Measurements from ENCODE around the gene OR2A7.
"Not testable (repeated sequence)": the region's sequence is repeated elsewhere in the genome, so short reads cannot be mapped to it uniquely, and the experiment has no call there.

OR2A7 gene, protein sequence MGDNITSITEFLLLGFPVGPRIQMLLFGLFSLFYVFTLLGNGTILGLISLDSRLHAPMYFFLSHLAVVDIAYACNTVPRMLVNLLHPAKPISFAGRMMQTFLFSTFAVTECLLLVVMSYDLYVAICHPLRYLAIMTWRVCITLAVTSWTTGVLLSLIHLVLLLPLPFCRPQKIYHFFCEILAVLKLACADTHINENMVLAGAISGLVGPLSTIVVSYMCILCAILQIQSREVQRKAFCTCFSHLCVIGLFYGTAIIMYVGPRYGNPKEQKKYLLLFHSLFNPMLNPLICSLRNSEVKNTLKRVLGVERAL

DNA sequence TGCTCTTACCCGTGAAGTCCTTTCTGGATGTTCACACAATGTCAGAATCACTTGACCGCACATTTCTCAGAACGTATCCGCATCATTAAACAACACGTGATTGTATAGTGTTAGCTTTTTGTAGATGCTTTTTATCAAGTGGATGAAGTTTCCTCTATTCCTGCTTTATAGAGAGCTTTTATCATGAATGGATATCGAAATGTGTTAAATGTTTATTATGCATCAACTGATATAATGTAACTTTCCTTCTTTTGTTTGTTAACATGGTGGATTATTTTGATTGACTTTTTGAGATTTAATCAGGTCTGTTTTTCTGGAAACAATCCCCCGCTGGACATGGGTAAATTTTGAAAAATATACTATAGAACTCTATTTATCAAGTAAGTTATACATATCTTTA lies at the start of gene OR2A7:
OR2A7 (minus strand) TSS at position 101 of the 400 bp plus-strand sequence. CDS start 5,164 bp downstream, outside the sequence.
- ATAC-seq (ENCODE audit: low read depth); H3K9me3 Mint-ChIP-seq; H3K4me3 Mint-ChIP-seq; DNase-seq (ENCODE audit: low spot score in 2 of 2); H3K27me3 Mint-ChIP-seq; H3K4me1 Mint-ChIP-seq; H3K27ac Mint-ChIP-seq; H3K36me3 Mint-ChIP-seq: not testable (repeated sequence)

DNA sequence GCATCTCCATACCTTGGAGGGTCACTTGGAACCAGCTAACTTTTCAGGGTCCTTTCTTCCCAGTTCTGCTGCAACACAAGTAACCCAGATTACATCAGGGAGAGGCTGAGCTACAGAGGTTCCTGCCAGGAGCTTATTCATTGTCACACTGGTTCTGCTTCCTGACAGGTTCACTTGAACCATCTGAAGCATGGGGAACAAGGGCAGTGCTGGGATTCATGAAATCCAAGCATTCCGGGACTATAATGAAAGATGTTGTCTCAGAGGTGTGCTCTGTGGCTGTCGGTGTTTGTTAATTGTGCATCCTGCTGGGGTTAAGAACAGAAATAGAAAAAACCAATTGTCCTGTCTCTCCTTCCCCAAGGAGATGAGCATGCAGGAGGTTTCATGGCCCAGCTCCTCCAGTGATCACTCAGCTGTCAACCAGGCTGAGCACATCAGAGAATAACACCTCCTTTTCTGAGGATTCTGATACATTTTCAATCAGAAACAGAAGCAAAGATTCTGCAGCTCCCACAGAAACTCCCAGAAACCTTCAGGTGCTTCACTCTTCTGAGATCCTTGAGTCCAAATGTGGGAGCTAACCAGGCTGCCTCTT lies 47.4 kb upstream of the OR2A7 start, which contains the start of gene OR2A1:
OR2A1 (plus strand) TSS at position 548 of the 598 bp plus-strand sequence. CDS start 5,706 bp downstream, outside the sequence.
- not testable (repeated sequence) for H3K4me1 Mint-ChIP-seq; H3K27ac Mint-ChIP-seq; DNase-seq (ENCODE audit: low spot score in 2 of 2); ATAC-seq (ENCODE audit: low read depth); H3K4me3 Mint-ChIP-seq; H3K27me3 Mint-ChIP-seq; H3K36me3 Mint-ChIP-seq; H3K9me3 Mint-ChIP-seq

DNA sequence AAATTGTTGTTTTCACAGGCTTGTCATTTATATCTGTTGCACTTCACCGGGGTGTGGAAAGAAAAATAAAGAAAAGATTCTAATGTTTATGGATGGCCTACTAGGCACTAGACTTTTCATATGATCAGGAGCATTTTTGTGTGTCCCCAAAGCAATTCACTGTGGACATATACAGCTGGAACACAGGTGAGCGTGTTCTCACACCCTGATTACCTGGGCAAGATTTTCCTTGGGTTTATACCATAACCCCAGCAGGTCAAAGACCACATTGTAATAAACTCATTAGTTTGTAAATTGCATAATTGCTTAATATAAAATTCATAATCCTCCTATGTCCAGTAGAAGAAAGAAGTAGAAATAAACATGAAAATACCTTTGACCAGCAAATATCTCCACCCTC lies 46.6 kb upstream of the OR2A7 start:
- H3K27ac Mint-ChIP-seq; H3K4me3 Mint-ChIP-seq; H3K4me1 Mint-ChIP-seq; ATAC-seq (ENCODE audit: low read depth); H3K9me3 Mint-ChIP-seq; H3K27me3 Mint-ChIP-seq; H3K36me3 Mint-ChIP-seq; DNase-seq (ENCODE audit: low spot score in 2 of 2): not testable (repeated sequence)

DNA sequence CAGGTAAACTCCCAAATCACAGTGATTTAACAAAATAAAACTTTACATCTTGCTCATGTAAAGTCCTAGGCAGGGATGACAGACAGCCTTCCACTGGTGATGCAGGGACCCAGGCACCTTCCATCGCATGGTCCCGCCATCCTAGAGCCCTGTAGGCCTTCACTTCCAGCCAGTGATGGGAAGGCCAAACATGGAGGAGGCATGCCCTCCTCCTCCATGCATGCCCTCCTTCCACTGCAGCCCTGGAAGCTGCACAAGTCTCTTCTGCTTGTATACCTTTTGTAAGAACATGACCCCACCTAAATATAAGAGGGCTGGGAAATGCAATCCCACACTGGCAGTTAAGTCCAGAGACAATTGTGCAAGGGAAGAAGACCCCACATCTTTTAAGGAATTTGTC lies 45.1 kb upstream of the OR2A7 start:
- not testable (repeated sequence) for DNase-seq (ENCODE audit: low spot score in 2 of 2); ATAC-seq (ENCODE audit: low read depth); H3K27me3 Mint-ChIP-seq; H3K4me1 Mint-ChIP-seq; H3K27ac Mint-ChIP-seq; H3K9me3 Mint-ChIP-seq; H3K4me3 Mint-ChIP-seq; H3K36me3 Mint-ChIP-seq

DNA sequence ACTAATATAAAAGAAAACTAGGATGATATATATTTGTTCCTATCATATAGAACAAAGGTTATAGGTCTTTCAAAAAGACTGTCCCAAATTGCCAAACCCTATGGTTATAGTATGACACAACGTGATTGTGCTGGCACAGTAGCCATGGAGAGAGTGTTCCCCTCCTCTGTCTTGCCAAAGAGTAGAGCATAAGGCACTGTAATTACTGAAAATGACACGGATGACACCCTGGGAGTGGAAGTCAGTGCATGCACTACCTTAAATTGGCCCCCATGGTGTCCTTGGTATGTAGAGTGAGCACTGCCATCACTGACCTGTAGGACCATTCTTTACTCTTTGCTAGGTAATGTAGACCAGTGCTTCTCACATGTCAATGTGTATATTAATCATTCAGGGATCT lies 40.6 kb upstream of the OR2A7 start:
- not testable (repeated sequence) for ATAC-seq (ENCODE audit: low read depth); H3K4me3 Mint-ChIP-seq; H3K9me3 Mint-ChIP-seq; H3K27me3 Mint-ChIP-seq; H3K36me3 Mint-ChIP-seq; H3K4me1 Mint-ChIP-seq; H3K27ac Mint-ChIP-seq; DNase-seq (ENCODE audit: low spot score in 2 of 2)

DNA sequence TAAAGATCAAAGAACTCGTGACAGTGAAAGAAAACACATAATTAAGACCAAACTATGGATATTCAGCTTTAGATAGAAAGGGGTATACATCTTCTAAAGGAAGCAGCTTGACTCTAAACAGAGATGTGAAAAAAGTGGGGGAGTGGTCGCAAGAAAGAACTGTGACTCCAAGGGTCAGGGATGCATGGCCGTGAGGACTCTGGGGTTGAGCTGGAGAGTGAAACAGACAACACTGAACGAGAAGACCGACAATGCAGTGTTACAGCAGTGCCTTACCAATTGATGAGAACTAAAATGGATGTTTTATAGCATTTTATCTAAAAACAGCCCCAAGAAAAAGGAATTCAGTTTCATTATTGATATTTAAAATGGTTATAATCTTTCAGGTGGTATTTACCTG lies 39.0 kb upstream of the OR2A7 start:
- ATAC-seq (ENCODE audit: low read depth); H3K4me1 Mint-ChIP-seq; DNase-seq (ENCODE audit: low spot score in 2 of 2); H3K27me3 Mint-ChIP-seq; H3K27ac Mint-ChIP-seq; H3K36me3 Mint-ChIP-seq; H3K4me3 Mint-ChIP-seq; H3K9me3 Mint-ChIP-seq: not testable (repeated sequence)

DNA sequence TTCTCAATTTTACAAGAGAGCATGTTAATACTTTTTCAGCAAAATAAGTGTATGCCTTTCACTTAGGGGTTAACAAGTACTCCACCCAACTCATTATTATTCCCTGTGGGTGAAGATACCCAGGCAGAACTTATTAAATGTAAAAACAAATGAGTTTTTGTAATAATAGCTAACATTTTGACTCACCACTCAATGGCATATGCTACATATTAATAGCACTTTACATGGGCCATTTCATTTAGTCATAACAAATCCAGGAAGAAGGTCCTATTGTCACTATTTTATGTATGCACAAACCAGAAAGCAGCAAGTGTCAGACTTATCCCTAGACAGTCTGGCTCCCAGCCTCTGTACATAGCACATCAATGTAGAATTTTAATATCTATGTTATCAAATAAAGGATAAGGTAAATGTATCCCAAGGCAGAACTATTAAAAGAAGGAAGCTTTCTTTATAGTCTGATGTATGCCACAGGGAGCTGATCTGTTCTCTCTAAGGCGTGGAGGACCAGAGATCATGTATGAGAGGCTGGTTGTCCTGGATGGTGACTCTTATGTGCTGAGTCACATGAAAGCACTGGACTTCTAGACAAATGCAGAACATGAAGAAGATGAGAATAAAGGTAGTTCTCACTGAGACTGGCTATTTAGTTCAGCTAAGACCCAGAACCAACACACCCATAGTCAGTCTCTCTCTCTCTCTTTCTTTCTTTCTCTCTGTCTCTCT lies 38.1 kb upstream of the OR2A7 start:
- not testable (repeated sequence) for H3K4me3 Mint-ChIP-seq; H3K27me3 Mint-ChIP-seq; H3K27ac Mint-ChIP-seq; H3K9me3 Mint-ChIP-seq; H3K36me3 Mint-ChIP-seq; DNase-seq (ENCODE audit: low spot score in 2 of 2); ATAC-seq (ENCODE audit: low read depth); H3K4me1 Mint-ChIP-seq

DNA sequence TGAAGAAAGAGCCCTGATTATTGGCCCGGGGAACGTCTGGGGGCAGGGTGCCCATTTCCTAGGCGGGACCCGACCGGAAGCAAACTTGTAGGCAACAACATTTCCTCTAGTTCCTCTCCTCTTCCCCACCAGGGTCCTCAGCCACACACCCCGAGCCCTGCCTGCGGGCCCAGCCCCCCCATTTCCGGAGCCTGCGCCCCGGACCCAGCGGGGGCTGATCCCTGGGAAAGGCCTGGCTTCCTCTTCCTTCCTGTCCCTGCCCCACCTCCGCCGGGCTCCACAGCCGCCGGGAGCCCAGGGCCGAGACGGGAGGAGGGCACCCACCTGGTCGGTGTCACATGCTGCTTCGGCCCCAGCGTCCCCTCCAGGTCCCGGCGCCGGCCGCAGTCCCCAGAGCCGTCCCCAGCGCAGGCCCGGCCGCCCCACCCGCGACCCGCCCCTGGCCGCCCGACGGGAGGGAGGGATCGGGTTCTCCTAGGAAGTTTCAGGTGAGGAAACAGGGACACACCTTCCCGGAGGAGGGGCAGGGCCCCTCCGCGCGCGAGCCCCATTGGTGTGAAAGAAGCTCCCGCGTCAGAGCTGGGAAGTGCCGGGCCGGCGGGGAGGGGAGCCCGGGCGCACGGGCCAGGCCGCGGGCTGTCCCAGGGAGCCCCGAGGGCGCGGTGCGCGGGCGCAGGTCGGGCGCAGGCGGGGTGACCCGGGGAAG lies 29.4 kb upstream of the OR2A7 start:
- ATAC-seq (ENCODE audit: low read depth), result peak; percentile 77
- not testable (repeated sequence) for H3K4me3 Mint-ChIP-seq; H3K9me3 Mint-ChIP-seq; H3K27ac Mint-ChIP-seq; H3K36me3 Mint-ChIP-seq; H3K27me3 Mint-ChIP-seq; DNase-seq (ENCODE audit: low spot score in 2 of 2); H3K4me1 Mint-ChIP-seq

DNA sequence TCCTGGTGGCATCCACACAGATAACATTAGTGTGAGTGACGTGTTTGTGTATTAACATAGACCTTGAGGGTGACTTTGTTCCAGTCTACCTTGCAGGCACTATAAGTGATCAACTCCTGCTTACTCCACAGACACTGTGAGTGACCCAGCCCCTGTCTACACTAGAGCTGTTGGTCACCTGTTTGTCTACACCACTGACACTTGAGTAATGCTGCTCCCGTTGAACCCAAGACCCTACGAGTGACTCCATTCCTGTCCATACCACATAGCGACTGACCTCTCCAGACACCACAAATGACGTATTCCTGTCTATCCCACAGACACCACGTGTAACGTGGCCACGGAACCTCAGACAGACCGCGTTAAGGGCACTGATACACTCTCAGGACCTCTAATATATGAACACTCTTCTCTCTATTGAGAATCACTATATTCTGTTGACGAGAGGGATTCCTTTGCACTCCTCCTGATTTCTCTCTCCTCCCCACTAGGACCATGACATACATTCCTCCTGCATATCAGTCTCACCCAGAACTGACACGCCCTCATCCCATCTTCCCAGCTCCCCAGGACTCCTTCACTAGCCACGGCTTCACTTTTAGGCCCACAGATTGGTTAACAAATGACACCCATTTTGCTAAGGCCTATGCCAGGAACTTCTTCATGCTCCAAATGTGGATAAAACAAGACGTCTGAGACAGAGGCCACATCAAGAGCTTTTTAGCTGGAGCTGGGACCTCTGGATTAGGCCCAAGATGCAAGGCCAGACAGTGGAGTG lies 28.0 kb upstream of the OR2A7 start:
- not testable (repeated sequence) for H3K27ac Mint-ChIP-seq; DNase-seq (ENCODE audit: low spot score in 2 of 2); H3K27me3 Mint-ChIP-seq; H3K36me3 Mint-ChIP-seq; ATAC-seq (ENCODE audit: low read depth); H3K4me1 Mint-ChIP-seq; H3K9me3 Mint-ChIP-seq; H3K4me3 Mint-ChIP-seq

DNA sequence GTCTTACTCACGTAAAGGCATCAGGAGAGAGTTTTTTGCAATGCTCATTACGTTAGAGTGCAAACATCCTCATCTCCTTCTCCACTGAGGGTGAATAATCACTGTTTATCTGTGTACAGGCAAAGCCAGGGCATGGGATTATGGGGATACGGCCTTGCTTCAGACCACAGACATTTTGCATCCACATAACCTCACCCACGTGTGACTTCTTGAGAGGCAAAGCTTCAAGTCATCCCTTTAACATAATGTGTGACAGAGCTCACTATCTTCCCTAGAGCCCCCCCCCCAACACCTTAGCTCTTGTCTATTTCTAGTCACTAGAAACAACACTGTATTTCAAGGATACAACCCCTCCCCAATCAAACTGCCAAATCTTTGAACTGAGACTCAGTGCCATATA lies 27.0 kb upstream of the OR2A7 start:
- ATAC-seq (ENCODE audit: low read depth); H3K4me1 Mint-ChIP-seq; H3K27ac Mint-ChIP-seq; DNase-seq (ENCODE audit: low spot score in 2 of 2); H3K9me3 Mint-ChIP-seq; H3K36me3 Mint-ChIP-seq; H3K4me3 Mint-ChIP-seq; H3K27me3 Mint-ChIP-seq: not testable (repeated sequence)

DNA sequence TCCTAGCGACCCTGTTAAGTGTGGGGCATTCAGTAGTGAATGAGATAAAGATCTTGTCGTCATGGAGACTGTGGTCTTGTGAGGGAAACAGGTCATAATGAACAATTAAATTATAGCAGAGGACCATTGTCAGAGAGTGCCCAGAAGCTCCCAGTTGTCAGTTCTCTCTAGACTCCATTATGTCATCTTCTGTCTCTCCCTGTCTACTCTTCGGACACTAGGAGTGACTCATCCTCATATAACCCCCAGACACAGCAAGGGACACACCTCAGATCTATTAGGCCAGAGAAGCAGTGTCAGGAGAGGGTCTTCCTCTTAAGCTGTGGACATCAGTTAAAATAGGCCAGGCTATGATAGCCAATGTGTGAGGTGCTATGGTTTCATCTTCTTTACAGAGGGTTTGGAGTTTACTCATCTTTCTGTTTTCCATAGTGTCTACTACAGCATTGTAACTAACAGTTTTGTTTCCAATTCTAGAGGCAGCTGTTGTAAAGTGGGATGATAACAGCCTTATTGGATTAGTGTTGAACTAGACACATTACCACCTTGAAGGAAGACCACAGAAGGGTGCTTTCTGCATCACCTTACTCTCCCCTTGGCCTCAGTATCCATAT lies 22.7 kb upstream of the OR2A7 start:
- H3K9me3 Mint-ChIP-seq; H3K4me1 Mint-ChIP-seq; DNase-seq (ENCODE audit: low spot score in 2 of 2); H3K36me3 Mint-ChIP-seq; H3K4me3 Mint-ChIP-seq; H3K27me3 Mint-ChIP-seq; H3K27ac Mint-ChIP-seq; ATAC-seq (ENCODE audit: low read depth): not testable (repeated sequence)

DNA sequence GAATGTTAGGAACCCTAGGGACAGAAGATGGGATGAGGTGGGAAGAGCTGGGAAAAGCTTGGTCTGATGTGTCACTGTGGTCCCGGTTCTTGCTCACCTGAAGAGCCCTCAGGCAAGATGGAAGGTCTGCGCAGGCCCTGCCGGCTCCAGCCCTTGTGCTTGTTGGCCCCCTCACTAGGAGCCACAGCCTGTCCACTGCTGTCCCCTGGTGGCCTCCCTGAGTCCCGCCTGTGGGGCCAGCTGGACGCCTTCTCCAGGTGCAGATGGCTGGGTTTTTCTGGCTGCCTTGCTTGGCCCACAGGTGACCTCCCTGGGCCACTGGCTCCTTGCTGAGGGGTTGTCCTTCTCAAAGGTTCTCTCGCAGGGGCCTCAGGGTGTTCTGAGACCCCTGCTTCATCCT lies 19.1 kb upstream of the OR2A7 start:
- not testable (repeated sequence) for H3K9me3 Mint-ChIP-seq; H3K27ac Mint-ChIP-seq; H3K36me3 Mint-ChIP-seq; DNase-seq (ENCODE audit: low spot score in 2 of 2); H3K27me3 Mint-ChIP-seq; H3K4me1 Mint-ChIP-seq; H3K4me3 Mint-ChIP-seq; ATAC-seq (ENCODE audit: low read depth)

DNA sequence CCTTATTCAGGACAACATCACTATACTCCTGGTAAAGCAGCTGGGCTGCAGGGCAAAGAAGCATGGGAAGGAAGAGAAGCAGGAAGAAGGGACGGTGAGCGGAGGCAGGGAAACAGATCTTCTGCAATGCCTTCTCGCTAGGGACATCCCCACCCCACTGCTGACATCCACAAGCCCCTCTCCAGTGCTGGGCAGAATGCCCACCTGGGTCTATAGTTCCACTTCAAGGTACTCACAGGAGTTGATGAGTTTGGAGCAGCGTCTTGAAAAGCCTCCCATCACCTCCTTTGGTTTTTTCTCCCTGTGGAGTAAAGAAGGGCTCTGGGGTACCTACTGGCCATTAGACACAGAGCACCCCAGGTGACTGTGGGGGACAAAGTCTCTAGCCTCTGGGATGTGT lies 17.9 kb upstream of the OR2A7 start:
- H3K4me1 Mint-ChIP-seq; H3K27ac Mint-ChIP-seq; H3K9me3 Mint-ChIP-seq; H3K27me3 Mint-ChIP-seq; H3K36me3 Mint-ChIP-seq; ATAC-seq (ENCODE audit: low read depth); DNase-seq (ENCODE audit: low spot score in 2 of 2); H3K4me3 Mint-ChIP-seq: not testable (repeated sequence)
